Stimulated activated naive B cell treated with anti-CD40 and anti-IgM and Interleukin-4, amounts not matched to agents 10 μg/mL and 1 μg/mL and 100 μg/mL, for 72 hours (primary cell): ENCODE results near the gene ZMAT5.
A peak's percentile ranks its signal among the peaks of the same experiment; 100 is the strongest.

Source experiments
- ATAC-seq, 2 donors: fragments of 150-1000 bp; cut with Tn5 transposase; replicated peaks; 2 replicates each; pipeline ENCODE4 v1.10.0; 2021; ENCODE audit warnings: moderate library complexity in 1 of 2
- DNase-seq: peaks from one replicate; pipeline ENCODE4 v3.0.0; 2021
- H3K27ac Mint-ChIP-seq: one replicate; pipeline ENCODE4 v1.8.0; 2022; ENCODE audit warnings: mild to moderate bottlenecking, mixed read lengths
- H3K27me3 Mint-ChIP-seq, 2 donors: one replicate each; pipeline ENCODE4 v1.8.0; 2022; ENCODE audit warnings: mixed read lengths in 2 of 2
- H3K36me3 Mint-ChIP-seq, 2 donors: one replicate each; pipeline ENCODE4 v1.8.0; 2022; ENCODE audit warnings: mixed read lengths in 2 of 2, mild to moderate bottlenecking in 1 of 2
- H3K4me1 Mint-ChIP-seq, 2 donors: one replicate each; pipeline ENCODE4 v1.8.0; 2022; ENCODE audit warnings: mixed read lengths in 2 of 2, mild to moderate bottlenecking in 1 of 2
- H3K4me3 Mint-ChIP-seq, 2 donors: one replicate each; pipeline ENCODE4 v1.8.0; 2022; ENCODE audit warnings: mild to moderate bottlenecking in 2 of 2, mixed read lengths in 2 of 2, moderate library complexity in 1 of 2
- H3K9me3 Mint-ChIP-seq, 2 donors: one replicate each; pipeline ENCODE4 v1.8.0; 2022; ENCODE audit warnings: mixed read lengths in 2 of 2, mild to moderate bottlenecking in 1 of 2

The ZMAT5 gene

DNA sequence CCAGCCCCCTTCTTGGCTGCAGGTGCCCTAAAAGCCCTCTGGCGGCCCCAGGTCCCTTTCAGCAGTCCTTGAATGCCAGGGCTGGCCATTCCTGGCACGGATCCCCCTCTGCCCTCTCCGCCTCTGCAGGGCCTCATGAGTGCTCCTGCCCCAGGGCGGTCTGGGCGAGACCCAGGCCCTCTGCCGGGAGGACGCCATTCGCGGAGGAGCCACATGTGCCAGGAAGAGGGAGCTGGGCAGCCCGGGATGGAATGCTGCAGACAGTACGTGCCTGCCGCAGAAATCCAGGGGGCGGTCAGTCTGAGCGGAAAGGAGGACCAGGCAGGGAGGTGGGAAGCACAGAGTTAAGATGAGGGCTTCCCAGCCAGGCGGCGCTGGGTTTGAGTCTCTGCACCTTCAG is 44.2 kb downstream of the ZMAT5 start:
- Mint-ChIP-seq H3K4me3 (no peak overlapping the region), H3K27me3 (peaks cover 43 to 61% of the 10 kb centered on the region in 2 donors), H3K4me1 (peaks cover 9 to 12% of the 10 kb centered on the region in 2 donors), H3K27ac (no peak overlapping the region), H3K9me3 (no peaks in the 10 kb centered on the region), H3K36me3 (no peaks in the 10 kb centered on the region)
- DNase-seq (no peak), ATAC-seq (no peak)

DNA sequence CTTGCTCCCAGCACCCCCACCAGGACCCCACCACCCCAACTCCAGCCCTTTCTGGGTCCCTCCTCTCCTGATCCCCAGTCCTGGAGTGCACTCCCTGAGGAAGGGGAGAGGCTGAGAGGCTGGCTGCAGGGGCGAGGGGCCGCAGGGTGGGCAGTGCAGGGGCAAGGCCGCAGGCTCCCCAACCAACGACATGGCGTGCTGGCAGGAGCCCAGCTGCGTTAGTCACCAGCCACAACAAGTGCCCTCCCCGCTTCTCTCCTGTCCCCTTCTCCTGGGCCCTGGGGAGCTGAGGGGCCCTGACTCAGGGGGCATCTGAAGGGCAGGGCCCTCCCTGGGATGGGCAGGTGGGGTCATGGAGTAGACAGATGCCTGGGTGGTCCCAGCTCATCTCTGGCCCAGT is 44.7 kb downstream of the ZMAT5 start:
- ATAC-seq (no peak), DNase-seq (no peak)
- Mint-ChIP-seq H3K27me3 (peaks cover 47 to 65% of the 10 kb centered on the region in 2 donors), H3K27ac (no peak overlapping the region), H3K36me3 (no peaks in the 10 kb centered on the region), H3K4me3 (no peak overlapping the region), H3K9me3 (no peaks in the 10 kb centered on the region), H3K4me1 (peaks cover 9 to 10% of the 10 kb centered on the region in 2 donors)

DNA sequence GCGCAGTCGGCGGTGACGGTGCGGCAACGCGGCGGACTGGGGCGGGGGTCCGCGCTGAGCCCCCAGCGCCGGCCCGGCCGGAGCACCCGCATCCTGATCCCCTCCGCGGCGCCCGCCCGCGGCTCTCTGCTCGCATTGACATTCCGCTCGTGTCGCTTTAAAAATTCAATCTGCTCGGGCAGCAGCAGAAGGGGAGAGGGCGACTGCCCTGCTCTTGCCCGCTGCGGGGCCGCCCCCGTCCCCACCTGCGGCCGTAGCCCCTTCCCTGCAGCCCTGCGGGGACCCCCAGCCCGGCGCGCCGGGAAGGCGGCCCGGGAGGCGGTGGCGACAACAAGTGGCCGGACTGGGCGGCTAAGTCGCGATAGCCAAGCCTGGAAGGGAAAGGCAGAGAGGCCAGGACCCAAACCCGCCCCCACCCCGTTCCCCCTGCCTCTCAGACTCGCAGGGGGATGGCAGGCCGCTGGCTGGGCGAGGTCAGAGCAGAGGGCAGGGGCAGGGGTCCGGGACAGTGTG is 45.9 kb downstream of the ZMAT5 start:
- H3K4me3 Mint-ChIP-seq = no peak overlapping the region
- no peak for ATAC-seq
- H3K4me1 Mint-ChIP-seq = peaks cover 6 to 9% of the 10 kb centered on the region in 2 donors
- no peak overlapping the region for H3K27ac Mint-ChIP-seq
- no peaks in the 10 kb centered on the region for H3K36me3 Mint-ChIP-seq
- peaks cover 56 to 71% of the 10 kb centered on the region in 2 donors for H3K27me3 Mint-ChIP-seq
- H3K9me3 Mint-ChIP-seq = no peaks in the 10 kb centered on the region
- DNase-seq = no peak

DNA sequence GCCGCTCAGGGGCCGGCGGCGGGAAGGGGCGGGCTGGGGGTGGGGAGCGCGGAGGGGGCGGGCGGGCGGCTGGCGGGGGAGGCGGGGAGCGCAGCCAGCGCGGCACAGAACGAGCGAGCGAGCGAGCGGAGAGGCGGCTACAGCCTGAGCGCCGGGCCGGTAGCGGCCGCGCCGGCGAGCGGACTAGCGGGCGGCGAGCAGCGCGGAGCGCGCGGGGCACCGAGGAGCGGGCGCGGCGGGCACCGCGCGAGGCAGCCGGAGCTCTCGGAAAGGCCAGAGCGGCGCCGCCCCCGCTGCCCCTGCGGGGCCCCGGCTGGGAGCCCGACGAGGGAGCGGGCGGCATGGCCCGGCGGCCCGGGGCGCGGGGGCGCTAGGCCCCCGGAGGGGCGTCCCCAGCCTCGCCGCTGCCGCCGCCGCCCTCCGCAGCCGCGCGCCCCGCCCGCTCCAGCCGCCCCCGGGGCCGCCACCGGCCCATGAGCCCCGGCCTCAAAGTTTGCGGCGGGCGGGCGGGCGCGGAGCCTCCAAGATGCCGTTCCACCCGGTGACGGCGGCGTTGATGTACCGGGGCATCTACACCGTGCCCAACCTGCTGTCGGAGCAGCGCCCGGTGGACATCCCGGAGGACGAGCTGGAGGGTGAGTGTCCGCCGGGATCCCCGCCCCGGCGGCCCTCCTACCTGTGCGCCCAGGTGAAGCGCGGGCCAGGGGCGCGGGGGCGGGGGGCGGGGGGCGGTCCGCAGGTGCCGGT is 46.7 kb downstream of the ZMAT5 start, which contains the start of gene CABP7:
CABP7 (plus strand) TSS at position 105 of the 747 bp plus-strand sequence; CDS start at position 527, 422 bp downstream.
- no peaks in the 10 kb centered on the region for H3K36me3 Mint-ChIP-seq
- H3K27me3 Mint-ChIP-seq = peaks cover 55 to 66% of the 10 kb centered on the region in 2 donors
- H3K9me3 Mint-ChIP-seq = no peaks in the 10 kb centered on the region
- H3K4me1 Mint-ChIP-seq = peaks cover 6 to 9% of the 10 kb centered on the region in 2 donors
- no peak for DNase-seq
- ATAC-seq = peak; percentile 32 to 40
- H3K27ac Mint-ChIP-seq = peak within 1 kb of the TSS; percentile 25
- H3K4me3 Mint-ChIP-seq = peak within 1 kb of the TSS; percentile 67 to 77

DNA sequence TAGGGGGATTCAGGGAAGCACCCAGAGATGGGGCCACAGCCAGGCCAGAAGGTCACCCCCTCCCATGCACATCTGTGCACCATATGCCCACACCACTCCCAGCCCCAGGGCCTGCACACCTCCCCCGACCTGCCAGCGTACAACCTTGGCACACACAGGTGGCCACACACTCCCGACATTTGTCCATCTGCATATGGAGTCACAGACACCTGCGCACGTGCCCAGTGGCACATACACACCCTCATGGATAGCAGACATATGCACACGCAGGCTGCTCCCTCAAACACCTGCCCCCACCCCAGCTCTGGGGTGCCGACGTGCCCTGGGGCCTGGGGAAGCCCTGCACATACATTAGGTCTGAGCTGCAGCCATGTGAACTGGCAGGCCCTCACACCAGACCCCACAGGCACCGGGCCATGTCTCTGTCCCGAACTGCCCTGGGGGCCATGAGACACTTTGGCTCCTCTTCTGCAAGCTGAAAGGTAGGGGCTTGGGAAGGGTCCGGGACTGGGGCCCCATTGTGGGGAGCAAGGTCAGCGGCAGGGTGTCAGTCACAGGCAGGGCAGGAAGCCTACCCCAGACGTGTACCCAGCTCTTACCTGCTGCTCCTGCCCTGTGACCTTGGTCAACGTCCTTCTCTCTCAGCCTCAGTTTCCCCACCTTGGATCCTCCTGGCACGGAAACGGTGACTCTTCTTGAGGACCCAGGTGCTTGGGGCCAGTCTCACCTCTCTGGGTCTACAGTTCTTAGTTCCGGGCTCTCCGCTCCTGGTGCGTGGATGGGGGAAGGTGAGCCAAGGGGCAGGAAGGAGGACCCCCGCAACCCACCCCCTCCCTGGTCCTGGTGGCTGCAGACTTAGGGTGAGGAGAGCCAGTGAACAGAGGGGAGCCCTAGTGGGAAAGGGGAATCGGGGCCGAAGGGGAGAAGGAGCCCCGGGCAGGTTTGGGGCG is 47.6 kb downstream of the ZMAT5 start:
- peak overlapping the region; percentile 25 for H3K27ac Mint-ChIP-seq
- no peaks in the 10 kb centered on the region for H3K9me3 Mint-ChIP-seq
- DNase-seq (no peak), ATAC-seq (no peak)
- no peaks in the 10 kb centered on the region for H3K36me3 Mint-ChIP-seq
- peaks cover 6 to 9% of the 10 kb centered on the region in 2 donors for H3K4me1 Mint-ChIP-seq
- peaks cover 61 to 71% of the 10 kb centered on the region in 2 donors for H3K27me3 Mint-ChIP-seq
- H3K4me3 Mint-ChIP-seq = peak overlapping the region; percentile 67 to 77

DNA sequence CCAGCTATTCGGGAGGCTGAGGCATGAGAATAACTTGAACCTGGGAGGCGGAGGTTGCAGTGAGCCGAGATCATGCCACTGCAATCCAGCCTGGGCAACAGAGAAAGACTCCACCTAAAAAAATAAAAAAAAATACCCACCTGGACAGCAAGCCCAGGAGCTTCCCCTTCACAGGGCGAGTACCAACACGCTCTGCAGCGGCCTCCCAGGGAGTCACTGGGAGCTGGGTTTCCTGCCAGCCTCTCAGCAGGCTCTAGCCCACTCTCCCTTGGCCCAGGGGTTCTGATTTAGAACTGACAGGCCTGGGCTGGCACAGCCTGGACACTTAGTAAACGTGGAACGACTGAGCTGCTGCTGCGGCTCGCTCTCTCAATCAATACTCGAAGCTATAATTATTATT is 49.0 kb downstream of the ZMAT5 start:
- Mint-ChIP-seq H3K27me3 (peaks cover 63 to 76% of the 10 kb centered on the region in 2 donors), H3K27ac (no peak overlapping the region), H3K4me1 (peaks cover 6 to 9% of the 10 kb centered on the region in 2 donors), H3K9me3 (no peaks in the 10 kb centered on the region), H3K4me3 (no peak overlapping the region), H3K36me3 (no peaks in the 10 kb centered on the region)
- ATAC-seq (no peak), DNase-seq (no peak)

DNA sequence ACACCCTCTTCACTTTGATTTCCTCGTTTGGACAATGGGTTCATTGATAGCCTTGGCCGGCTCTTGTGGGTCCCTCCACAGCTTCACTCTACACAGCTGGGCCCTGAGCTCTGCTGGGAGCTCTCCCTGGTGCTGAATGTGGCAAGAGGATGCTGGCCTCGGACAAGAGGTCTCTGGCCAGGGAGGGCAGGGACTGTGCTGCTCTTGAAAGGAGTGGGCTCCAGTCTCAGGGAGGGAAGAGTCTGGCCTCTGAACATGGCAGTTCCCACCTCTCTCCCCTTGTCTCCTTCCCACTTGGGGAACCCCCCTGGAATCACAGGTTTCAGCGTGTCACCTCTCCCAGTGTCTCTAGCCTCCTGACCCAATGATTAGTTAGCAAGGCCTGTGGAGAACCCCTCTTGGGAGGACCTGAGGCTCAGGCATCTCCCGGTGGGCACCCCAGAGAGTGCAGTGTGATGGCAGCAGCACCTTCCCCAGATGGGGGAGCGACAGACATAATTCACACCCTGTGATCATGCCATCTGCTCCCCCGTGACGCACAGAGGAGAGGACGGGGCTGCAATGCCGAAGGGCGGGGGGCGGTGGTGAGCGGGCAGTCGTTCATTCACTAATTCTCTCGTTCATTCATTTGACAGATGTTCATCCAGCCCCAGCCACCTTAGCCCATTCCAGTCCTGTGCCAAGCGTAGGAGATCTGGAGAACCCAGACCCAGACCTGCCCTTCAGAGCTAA is 49.8 kb downstream of the ZMAT5 start:
- peaks cover 61 to 72% of the 10 kb centered on the region in 2 donors for H3K27me3 Mint-ChIP-seq
- peak; percentile 41 to 59 for ATAC-seq
- H3K4me1 Mint-ChIP-seq = peaks cover 6 to 9% of the 10 kb centered on the region in 2 donors
- no peaks in the 10 kb centered on the region for H3K9me3 Mint-ChIP-seq
- H3K4me3 Mint-ChIP-seq = no peak overlapping the region
- DNase-seq = no peak
- no peaks in the 10 kb centered on the region for H3K36me3 Mint-ChIP-seq
- H3K27ac Mint-ChIP-seq = no peak overlapping the region

DNA sequence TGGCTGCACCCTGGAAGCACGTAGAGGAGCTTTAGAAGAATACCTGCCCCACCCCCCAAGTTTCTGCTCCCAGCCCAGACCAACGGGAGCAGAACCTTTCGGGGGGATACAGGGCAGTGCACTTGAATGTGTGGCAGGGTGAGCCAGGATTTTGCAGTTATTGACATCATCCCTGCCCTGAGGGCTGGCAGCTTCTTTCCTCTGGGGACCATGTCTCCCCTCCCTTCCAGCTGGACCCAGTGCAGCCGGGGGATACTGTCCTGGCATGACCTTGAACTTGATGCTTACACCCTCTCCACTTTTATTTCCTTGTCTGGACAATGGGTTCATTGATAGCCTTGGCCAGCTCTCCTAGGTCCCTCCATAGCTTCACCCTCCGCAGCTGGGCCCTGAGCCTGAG is 51.1 kb downstream of the ZMAT5 start:
- H3K9me3 Mint-ChIP-seq = no peaks in the 10 kb centered on the region
- ATAC-seq (no peak), DNase-seq (no peak)
- peaks cover 56 to 66% of the 10 kb centered on the region in 2 donors for H3K27me3 Mint-ChIP-seq
- peaks cover 6 to 9% of the 10 kb centered on the region in 2 donors for H3K4me1 Mint-ChIP-seq
- no peaks in the 10 kb centered on the region for H3K36me3 Mint-ChIP-seq
- H3K27ac Mint-ChIP-seq = no peak overlapping the region
- no peak overlapping the region for H3K4me3 Mint-ChIP-seq

DNA sequence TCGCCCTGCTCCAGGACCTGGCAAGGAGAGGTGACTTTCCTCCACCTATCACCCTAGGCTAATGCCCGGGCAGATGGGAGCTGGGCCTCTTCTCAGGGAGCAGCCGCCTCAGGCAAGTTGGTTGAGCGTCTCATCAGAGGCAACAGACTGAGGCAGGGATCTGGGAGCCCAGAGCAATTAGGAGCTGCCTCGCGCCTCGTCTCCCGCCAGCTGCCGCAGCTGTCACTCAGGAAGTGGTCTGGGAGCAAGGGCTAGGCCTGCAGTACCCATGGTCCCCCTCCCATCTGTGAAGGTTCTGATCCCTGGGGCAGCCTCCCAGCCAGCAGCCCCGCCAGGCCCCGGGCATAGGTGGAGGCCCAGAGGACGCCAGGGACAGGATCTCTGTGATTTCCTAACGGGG is 51.6 kb downstream of the ZMAT5 start:
- Mint-ChIP-seq H3K4me3 (no peak overlapping the region), H3K36me3 (no peaks in the 10 kb centered on the region), H3K27me3 (peaks cover 56 to 68% of the 10 kb centered on the region in 2 donors), H3K9me3 (no peaks in the 10 kb centered on the region), H3K4me1 (peaks cover 6 to 9% of the 10 kb centered on the region in 2 donors), H3K27ac (no peak overlapping the region)
- ATAC-seq = no peak
- DNase-seq = no peak

DNA sequence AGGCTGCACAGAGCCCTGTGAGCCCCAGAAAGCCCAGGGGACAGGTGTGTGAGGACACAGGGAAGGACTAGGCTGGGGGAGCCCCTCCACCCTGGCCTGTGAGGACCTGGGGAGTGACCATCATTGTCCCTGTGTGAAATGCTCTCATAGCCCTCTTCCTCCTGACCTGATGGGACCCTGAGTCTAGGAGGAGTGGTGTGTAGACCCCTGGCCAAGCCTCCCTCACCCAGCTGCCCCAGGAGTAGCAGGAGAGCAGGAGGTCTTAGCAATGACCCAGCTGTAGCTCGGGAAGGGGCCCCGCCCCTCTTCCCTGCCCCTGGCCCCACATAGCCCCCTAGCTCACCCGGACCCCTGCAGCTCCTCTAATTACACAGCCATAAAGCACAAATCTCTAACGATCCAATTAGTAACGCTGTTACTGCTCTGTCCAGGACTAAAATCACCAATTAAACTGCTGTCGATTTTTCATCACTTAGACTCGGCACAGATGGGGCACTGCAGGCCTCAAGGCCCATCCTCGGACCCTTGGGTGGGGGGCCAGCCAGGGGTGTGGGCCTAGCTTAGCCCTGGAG is 53.6 kb downstream of the ZMAT5 start:
- Mint-ChIP-seq H3K4me1 (no peaks in the 10 kb centered on the region), H3K27ac (no peak overlapping the region), H3K27me3 (peaks cover 41 to 64% of the 10 kb centered on the region in 2 donors), H3K4me3 (no peak overlapping the region), H3K9me3 (no peaks in the 10 kb centered on the region), H3K36me3 (no peaks in the 10 kb centered on the region)
- DNase-seq (no peak), ATAC-seq (peak in 1 of 2 donors; percentile 7)

DNA sequence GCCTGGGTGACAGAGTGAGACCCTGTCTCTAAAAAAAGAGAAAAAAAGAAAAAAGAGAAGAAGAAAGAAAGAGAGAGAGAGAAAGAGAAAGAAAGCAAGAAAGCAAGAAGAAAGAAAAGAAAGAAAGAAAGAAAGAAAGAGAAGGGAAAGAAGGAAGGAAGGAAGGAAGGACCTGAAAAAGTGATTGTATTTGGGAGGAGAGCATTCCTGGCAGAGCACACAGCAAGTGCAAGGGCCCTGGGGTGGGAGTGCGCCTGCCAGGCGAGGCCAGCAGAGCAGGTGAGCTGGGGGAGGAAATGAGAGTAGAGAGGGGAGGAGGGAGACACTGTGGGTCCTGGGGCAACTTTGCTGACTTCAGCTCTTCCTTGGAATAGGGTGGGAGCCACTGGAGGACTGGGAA is 54.7 kb downstream of the ZMAT5 start:
- no peak overlapping the region for H3K4me3 Mint-ChIP-seq
- ATAC-seq (no peak), DNase-seq (no peak)
- H3K27ac Mint-ChIP-seq = no peak overlapping the region
- H3K4me1 Mint-ChIP-seq = no peaks in the 10 kb centered on the region
- no peaks in the 10 kb centered on the region for H3K9me3 Mint-ChIP-seq
- peaks cover 0 to 4% of the 10 kb centered on the region in 2 donors for H3K36me3 Mint-ChIP-seq
- peaks cover 33 to 62% of the 10 kb centered on the region in 2 donors for H3K27me3 Mint-ChIP-seq

DNA sequence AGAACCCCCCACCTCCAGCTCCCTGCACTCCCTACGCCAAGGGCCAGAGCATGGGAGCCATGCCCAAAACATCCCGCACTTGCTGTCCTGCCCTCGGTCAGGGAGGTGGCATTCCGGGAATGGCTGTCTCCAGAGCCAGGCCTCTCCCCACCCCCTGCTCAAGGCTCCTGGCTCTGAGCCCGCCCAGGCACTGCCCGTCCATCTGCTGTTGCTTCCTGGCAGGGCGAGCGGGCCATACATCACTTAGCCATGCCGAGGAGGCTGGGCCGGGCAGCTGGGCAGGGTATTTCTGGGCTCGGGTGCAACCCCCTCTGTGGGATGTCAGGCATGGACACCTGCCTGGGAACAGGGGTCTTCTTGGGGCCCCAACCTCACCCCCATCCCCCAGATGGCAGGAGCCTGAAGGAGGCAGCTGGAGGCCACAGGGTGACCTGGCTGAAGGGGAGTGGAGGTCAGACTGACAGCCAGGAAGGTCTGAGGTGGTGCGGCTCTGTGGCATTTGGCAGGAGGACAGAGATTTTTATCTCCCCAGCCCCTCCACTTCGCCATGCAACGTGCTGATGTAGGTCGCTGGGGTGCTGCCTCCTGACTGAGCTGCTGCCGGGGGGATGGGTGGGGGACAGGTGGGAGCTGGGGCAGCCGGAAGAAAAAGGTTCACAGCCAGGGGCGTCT is 55.7 kb downstream of the ZMAT5 start:
- no peak overlapping the region for H3K4me3 Mint-ChIP-seq
- peaks cover 0 to 5% of the 10 kb centered on the region in 2 donors for H3K36me3 Mint-ChIP-seq
- H3K27me3 Mint-ChIP-seq = peaks cover 23 to 52% of the 10 kb centered on the region in 2 donors
- H3K4me1 Mint-ChIP-seq = no peaks in the 10 kb centered on the region
- H3K9me3 Mint-ChIP-seq = no peaks in the 10 kb centered on the region
- no peak for ATAC-seq
- H3K27ac Mint-ChIP-seq = no peak overlapping the region
- DNase-seq = no peak

DNA sequence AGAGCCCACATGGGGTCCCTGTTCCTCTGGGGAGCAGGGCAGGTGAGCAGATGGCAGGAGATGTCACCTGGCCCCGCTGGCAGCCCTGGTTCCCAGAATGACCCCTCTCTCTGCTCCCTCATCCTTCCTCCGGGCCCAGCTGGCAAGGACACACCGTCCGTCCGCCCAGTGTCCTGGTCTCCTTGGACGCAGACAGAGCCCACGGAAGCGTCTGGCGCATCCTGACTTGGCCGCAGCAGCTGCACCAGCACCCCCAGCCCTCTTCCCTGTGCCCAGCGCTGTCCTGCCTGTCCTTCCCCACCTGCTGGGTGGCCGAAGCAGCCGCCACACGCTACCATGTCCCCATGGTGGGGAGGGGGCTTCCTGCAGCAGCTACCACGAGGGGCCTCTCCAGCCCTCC is 56.6 kb downstream of the ZMAT5 start:
- peaks cover 0 to 5% of the 10 kb centered on the region in 2 donors for H3K36me3 Mint-ChIP-seq
- no peak overlapping the region for H3K4me3 Mint-ChIP-seq
- DNase-seq (no peak), ATAC-seq (no peak)
- no peaks in the 10 kb centered on the region for H3K4me1 Mint-ChIP-seq
- H3K9me3 Mint-ChIP-seq = no peaks in the 10 kb centered on the region
- H3K27me3 Mint-ChIP-seq = peaks cover 19 to 47% of the 10 kb centered on the region in 2 donors
- H3K27ac Mint-ChIP-seq = no peak overlapping the region
